ENCODE measurements around the gene TSPAN13.
A peak's percentile ranks its signal among the peaks of the same experiment; 100 is the strongest.

Gene TSPAN13

GRCh38 chr7:16753102-16753931, at the start of gene TSPAN13:
Gene TSPAN13 (plus strand): TSS chr7:16753755. CDS start chr7:16753968, 213 bp downstream.
- peak; percentile 67 for DNase-seq
- Mint-ChIP-seq H3K9me3 (no peaks in the 10 kb centered on the region), H3K4me3 (peak within 1 kb of the TSS; percentile 70), H3K27me3 (peaks cover 53% of the 10 kb centered on the region), H3K27ac (peak within 1 kb of the TSS; percentile 29), H3K4me1 (ENCODE audit: low read depth) (peaks cover 9% of the 10 kb centered on the region), H3K36me3 (ENCODE audit: low read depth) (no peaks in the 10 kb centered on the region)

GRCh38 chr7:16708511-16708910, 45.0 kb upstream of the TSPAN13 start:
- H3K4me3 Mint-ChIP-seq = no peak overlapping the region
- H3K36me3 Mint-ChIP-seq (ENCODE audit: low read depth) = peaks cover 78% of the 10 kb centered on the region
- peaks cover 9% of the 10 kb centered on the region for H3K9me3 Mint-ChIP-seq
- no peak overlapping the region for H3K27ac Mint-ChIP-seq
- no peaks in the 10 kb centered on the region for H3K27me3 Mint-ChIP-seq
- peaks cover 43% of the 10 kb centered on the region for H3K4me1 Mint-ChIP-seq (ENCODE audit: low read depth)
- no peak for DNase-seq

- H3K27me3 Mint-ChIP-seq = no peaks in the 10 kb centered on the region
- H3K27ac Mint-ChIP-seq = no peak overlapping the region
- H3K36me3 Mint-ChIP-seq (ENCODE audit: low read depth) = peaks cover 73% of the 10 kb centered on the region
- peaks cover 45% of the 10 kb centered on the region for H3K4me1 Mint-ChIP-seq (ENCODE audit: low read depth)
- no peak overlapping the region for H3K4me3 Mint-ChIP-seq
- peaks cover 9% of the 10 kb centered on the region for H3K9me3 Mint-ChIP-seq
- no peak for DNase-seq
Measured at GRCh38 chr7:16708980-16709379, 44.6 kb upstream of the TSPAN13 start.

GRCh38 chr7:16710651-16711050, 42.9 kb upstream of the TSPAN13 start:
- peaks cover 9% of the 10 kb centered on the region for H3K9me3 Mint-ChIP-seq
- no peaks in the 10 kb centered on the region for H3K27me3 Mint-ChIP-seq
- DNase-seq = no peak
- H3K36me3 Mint-ChIP-seq (ENCODE audit: low read depth) = peaks cover 58% of the 10 kb centered on the region
- H3K4me1 Mint-ChIP-seq (ENCODE audit: low read depth) = peaks cover 45% of the 10 kb centered on the region
- H3K27ac Mint-ChIP-seq = no peak overlapping the region
- H3K4me3 Mint-ChIP-seq = no peak overlapping the region

GRCh38 chr7:16711730-16712129, 41.8 kb upstream of the TSPAN13 start:
- H3K27ac Mint-ChIP-seq = peak overlapping the region; percentile 89
- DNase-seq = no peak
- H3K27me3 Mint-ChIP-seq = no peaks in the 10 kb centered on the region
- H3K4me1 Mint-ChIP-seq (ENCODE audit: low read depth) = peaks cover 38% of the 10 kb centered on the region
- H3K4me3 Mint-ChIP-seq = no peak overlapping the region
- peaks cover 9% of the 10 kb centered on the region for H3K9me3 Mint-ChIP-seq
- H3K36me3 Mint-ChIP-seq (ENCODE audit: low read depth) = peaks cover 54% of the 10 kb centered on the region

- Mint-ChIP-seq H3K27ac (peak overlapping the region; percentile 89), H3K36me3 (ENCODE audit: low read depth) (peaks cover 47% of the 10 kb centered on the region), H3K9me3 (peaks cover 9% of the 10 kb centered on the region), H3K4me3 (no peak overlapping the region), H3K4me1 (ENCODE audit: low read depth) (peaks cover 34% of the 10 kb centered on the region), H3K27me3 (no peaks in the 10 kb centered on the region)
- no peak for DNase-seq
Measured at GRCh38 chr7:16712916-16713315, 40.6 kb upstream of the TSPAN13 start.

GRCh38 chr7:16715928-16716327, 37.6 kb upstream of the TSPAN13 start:
- peaks cover 30% of the 10 kb centered on the region for H3K36me3 Mint-ChIP-seq (ENCODE audit: low read depth)
- no peak for DNase-seq
- H3K4me1 Mint-ChIP-seq (ENCODE audit: low read depth) = peaks cover 31% of the 10 kb centered on the region
- no peak overlapping the region for H3K27ac Mint-ChIP-seq
- H3K9me3 Mint-ChIP-seq = peaks cover 7% of the 10 kb centered on the region
- H3K27me3 Mint-ChIP-seq = no peaks in the 10 kb centered on the region
- no peak overlapping the region for H3K4me3 Mint-ChIP-seq

- peaks cover 29% of the 10 kb centered on the region for H3K4me1 Mint-ChIP-seq (ENCODE audit: low read depth)
- H3K36me3 Mint-ChIP-seq (ENCODE audit: low read depth) = peaks cover 19% of the 10 kb centered on the region
- H3K27ac Mint-ChIP-seq = no peak overlapping the region
- no peak for DNase-seq
- H3K27me3 Mint-ChIP-seq = no peaks in the 10 kb centered on the region
- H3K9me3 Mint-ChIP-seq = no peaks in the 10 kb centered on the region
- H3K4me3 Mint-ChIP-seq = no peak overlapping the region
Measured at GRCh38 chr7:16718111-16718656, 35.4 kb upstream of the TSPAN13 start.

GRCh38 chr7:16719699-16720098, 33.9 kb upstream of the TSPAN13 start:
- H3K4me3 Mint-ChIP-seq = no peak overlapping the region
- H3K4me1 Mint-ChIP-seq (ENCODE audit: low read depth) = peaks cover 26% of the 10 kb centered on the region
- H3K36me3 Mint-ChIP-seq (ENCODE audit: low read depth) = peaks cover 22% of the 10 kb centered on the region
- no peaks in the 10 kb centered on the region for H3K9me3 Mint-ChIP-seq
- no peak for DNase-seq
- H3K27ac Mint-ChIP-seq = no peak overlapping the region
- no peaks in the 10 kb centered on the region for H3K27me3 Mint-ChIP-seq

GRCh38 chr7:16721541-16721940, 32.0 kb upstream of the TSPAN13 start:
- Mint-ChIP-seq H3K27ac (peak overlapping the region; percentile 72), H3K9me3 (no peaks in the 10 kb centered on the region), H3K27me3 (no peaks in the 10 kb centered on the region), H3K4me3 (peak overlapping the region; percentile 6), H3K36me3 (ENCODE audit: low read depth) (peaks cover 17% of the 10 kb centered on the region), H3K4me1 (ENCODE audit: low read depth) (peaks cover 26% of the 10 kb centered on the region)
- no peak for DNase-seq

GRCh38 chr7:16724344-16724743, 29.2 kb upstream of the TSPAN13 start:
- no peak for DNase-seq
- Mint-ChIP-seq H3K4me1 (ENCODE audit: low read depth) (peaks cover 26% of the 10 kb centered on the region), H3K9me3 (no peaks in the 10 kb centered on the region), H3K4me3 (no peak overlapping the region), H3K27me3 (no peaks in the 10 kb centered on the region), H3K36me3 (ENCODE audit: low read depth) (peaks cover 12% of the 10 kb centered on the region), H3K27ac (no peak overlapping the region)

- no peak overlapping the region for H3K4me3 Mint-ChIP-seq
- no peaks in the 10 kb centered on the region for H3K27me3 Mint-ChIP-seq
- H3K36me3 Mint-ChIP-seq (ENCODE audit: low read depth) = peaks cover 10% of the 10 kb centered on the region
Measured at GRCh38 chr7:16726189-16726588, 27.4 kb upstream of the TSPAN13 start.

GRCh38 chr7:16727736-16728135, 25.8 kb upstream of the TSPAN13 start:
- Mint-ChIP-seq H3K27me3 (no peaks in the 10 kb centered on the region), H3K27ac (no peak overlapping the region), H3K9me3 (no peaks in the 10 kb centered on the region), H3K4me1 (ENCODE audit: low read depth) (peaks cover 5% of the 10 kb centered on the region), H3K4me3 (no peak overlapping the region), H3K36me3 (ENCODE audit: low read depth) (peaks cover 8% of the 10 kb centered on the region)
- no peak for DNase-seq

More at GRCh38 chr7:16726189-16726588, 27.4 kb upstream of the TSPAN13 start:
- Mint-ChIP-seq H3K27ac (no peak overlapping the region), H3K4me1 (ENCODE audit: low read depth) (peaks cover 17% of the 10 kb centered on the region), H3K9me3 (no peaks in the 10 kb centered on the region)
- DNase-seq = no peak

- Mint-ChIP-seq H3K27ac (no peak overlapping the region), H3K36me3 (ENCODE audit: low read depth) (peaks cover 3% of the 10 kb centered on the region), H3K4me3 (no peak overlapping the region), H3K27me3 (no peaks in the 10 kb centered on the region), H3K9me3 (no peaks in the 10 kb centered on the region), H3K4me1 (ENCODE audit: low read depth) (no peaks in the 10 kb centered on the region)
- DNase-seq = no peak
Measured at GRCh38 chr7:16728811-16729210, 24.7 kb upstream of the TSPAN13 start.

GRCh38 chr7:16729541-16729940, 24.0 kb upstream of the TSPAN13 start:
- Mint-ChIP-seq H3K27ac (no peak overlapping the region), H3K36me3 (ENCODE audit: low read depth) (no peaks in the 10 kb centered on the region), H3K9me3 (no peaks in the 10 kb centered on the region), H3K27me3 (no peaks in the 10 kb centered on the region), H3K4me3 (no peak overlapping the region), H3K4me1 (ENCODE audit: low read depth) (no peaks in the 10 kb centered on the region)
- DNase-seq = no peak

Measured in activated T-cell treated with anti-CD3 and anti-CD28 coated beads, Interleukin-2, amount 50 U/mL, for 24 hours (primary cell).